SKM-1 (cell line): ENCODE data around the gene PARD3.

ENCODE experiments used
- DNase-seq: peaks from one replicate; lab custom pipeline; 2025; ENCODE audit not compliant: unreplicated experiment; lab: John Stamatoyannopoulos, UW

The PARD3 gene

GRCh38 chr10:34098821-34099567, 716.1 kb downstream of the PARD3 start:
- no peak for DNase-seq

- DNase-seq, result no peak
Measured at GRCh38 chr10:34097682-34098081, 717.4 kb downstream of the PARD3 start.

- DNase-seq, result no peak
Measured at GRCh38 chr10:34094961-34095360, 720.1 kb downstream of the PARD3 start.

GRCh38 chr10:34094146-34094696, 720.9 kb downstream of the PARD3 start:
- no peak for DNase-seq

- no peak for DNase-seq
Measured at GRCh38 chr10:34092891-34093290, 722.2 kb downstream of the PARD3 start.

GRCh38 chr10:34091635-34092195, 723.4 kb downstream of the PARD3 start:
- DNase-seq, result no peak

GRCh38 chr10:34089253-34089652, 725.8 kb downstream of the PARD3 start:
- DNase-seq, result no peak

- no peak for DNase-seq
Measured at GRCh38 chr10:34088208-34088794, 726.8 kb downstream of the PARD3 start.

- no peak for DNase-seq
Measured at GRCh38 chr10:34087095-34087418, 728.0 kb downstream of the PARD3 start.

- DNase-seq, result no peak
Measured at GRCh38 chr10:34083567-34083966, 731.5 kb downstream of the PARD3 start.

- DNase-seq, result no peak
Measured at GRCh38 chr10:34081948-34082347, 733.1 kb downstream of the PARD3 start.

- DNase-seq, result no peak
Measured at GRCh38 chr10:34081347-34081743, 733.8 kb downstream of the PARD3 start.

- DNase-seq, result no peak
Measured at GRCh38 chr10:34080485-34081346, 734.4 kb downstream of the PARD3 start.

GRCh38 chr10:34079702-34080484, 735.2 kb downstream of the PARD3 start:
- DNase-seq, result no peak

- DNase-seq, result no peak
Measured at GRCh38 chr10:34078745-34079470, 736.2 kb downstream of the PARD3 start.

GRCh38 chr10:34078017-34078744, 736.9 kb downstream of the PARD3 start:
- no peak for DNase-seq

GRCh38 chr10:34076443-34076842, 738.7 kb downstream of the PARD3 start:
- no peak for DNase-seq

GRCh38 chr10:34075254-34075926, 739.7 kb downstream of the PARD3 start:
- no peak for DNase-seq

- no peak for DNase-seq
Measured at GRCh38 chr10:34074051-34074450, 741.0 kb downstream of the PARD3 start.
